Measurements from ENCODE around the gene HMGCS1. TPM values are rescaled to one million over a fixed set of nuclear protein-coding genes. Genes with fewer than 3 reads are reported as not detected.

HMGCS1 gene
- total RNA-seq, 4 donors from 2014 or later = 11.1 to 19.9 (median 12.7) TPM

- DNase-seq (ENCODE audit: extremely low spot score) = no peak
- intact Hi-C loops (cut with DNase I) = no loop called here
- Histone ChIP-seq H3K36me3 (no peaks in the 10 kb centered on the region), H3K4me3 (no peak overlapping the region), H3K4me1 (peaks cover 13 to 28% (median 19%) of the 10 kb centered on the region in 4 donors), H3K9me3 (no peaks in the 10 kb centered on the region), H3K27me3 (no peaks in the 10 kb centered on the region), H3K27ac (replicated peaks in 1 of 4) (no peak overlapping the region)
- TF ChIP-seq POLR2AphosphoS5 (IDR thresholded peaks at IDR 0.05) = no peak
- TF ChIP-seq EP300 (IDR thresholded peaks at IDR 0.05) = no peak
- TF ChIP-seq CTCF (IDR thresholded peaks at IDR 0.05) = no peak
- TF ChIP-seq POLR2A (IDR thresholded peaks at IDR 0.05; ENCODE audit: low read depth) = no peak
- WGBS = 30% methylated on average over 1 of the region's 1 CpG
These were observed 8.7 kb downstream of the HMGCS1 start for GRCh38 chr5:43304525-43304924.

GRCh38 chr5:43303242-43303641 is 10.0 kb downstream of the HMGCS1 start:
- H3K27me3 ChIP-seq = no peaks in the 10 kb centered on the region
- no peak overlapping the region for H3K4me3 ChIP-seq
- intact Hi-C loops (cut with DNase I) = no loop called here
- H3K9me3 ChIP-seq = no peaks in the 10 kb centered on the region
- no peak for TF ChIP-seq POLR2AphosphoS5 (IDR thresholded peaks at IDR 0.05)
- no peak for TF ChIP-seq EP300 (IDR thresholded peaks at IDR 0.05)
- TF ChIP-seq CTCF (IDR thresholded peaks at IDR 0.05) = no peak
- no peak for TF ChIP-seq POLR2A (IDR thresholded peaks at IDR 0.05; ENCODE audit: low read depth)
- H3K4me1 ChIP-seq = peaks cover 8 to 19% (median 15%) of the 10 kb centered on the region in 4 donors
- WGBS = 96% methylated on average over 4 of the region's 4 CpGs
- H3K27ac ChIP-seq (replicated peaks in 1 of 4) = no peak overlapping the region
- DNase-seq (ENCODE audit: extremely low spot score) = no peak
- peaks cover 5 to 7% (median 6%) of the 10 kb centered on the region in 4 donors for H3K36me3 ChIP-seq

DNA sequence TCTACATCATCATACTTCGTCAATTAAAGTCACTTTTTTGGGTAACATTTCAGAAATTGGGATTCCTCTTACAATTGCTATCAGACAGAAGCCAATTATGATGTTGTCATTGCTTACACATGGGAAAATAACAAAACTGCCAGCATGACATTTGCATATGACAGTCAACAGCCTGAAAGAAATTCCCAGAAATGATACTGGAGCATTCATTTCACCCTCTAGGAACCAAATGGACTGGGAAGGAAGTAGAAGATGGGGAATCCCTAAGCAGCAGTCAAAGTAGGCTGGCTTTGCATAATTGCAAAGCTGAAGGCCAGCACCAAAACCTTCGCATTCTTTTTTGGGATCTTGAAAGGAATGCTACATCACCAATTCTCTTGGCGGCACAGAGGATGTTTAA is 10.7 kb downstream of the HMGCS1 start:
- peaks cover 8 to 19% (median 15%) of the 10 kb centered on the region in 4 donors for H3K4me1 ChIP-seq
- peaks cover 8 to 14% (median 13%) of the 10 kb centered on the region in 4 donors for H3K36me3 ChIP-seq
- H3K27me3 ChIP-seq = no peaks in the 10 kb centered on the region
- H3K9me3 ChIP-seq = no peaks in the 10 kb centered on the region
- TF ChIP-seq POLR2AphosphoS5 (IDR thresholded peaks at IDR 0.05) (no peak), POLR2A (IDR thresholded peaks at IDR 0.05; ENCODE audit: low read depth) (no peak), EP300 (IDR thresholded peaks at IDR 0.05) (no peak), CTCF (IDR thresholded peaks at IDR 0.05) (no peak)
- no peak for DNase-seq (ENCODE audit: extremely low spot score)
- intact Hi-C loops (cut with DNase I) = no loop called here
- H3K27ac ChIP-seq (replicated peaks in 1 of 4) = no peak overlapping the region
- H3K4me3 ChIP-seq = no peak overlapping the region
- WGBS = 96% methylated on average over 3 of the region's 3 CpGs

GRCh38 chr5:43301653-43302091 is 11.5 kb downstream of the HMGCS1 start:
- intact Hi-C loops (cut with DNase I) = no loop called here
- no peaks in the 10 kb centered on the region for H3K9me3 ChIP-seq
- 78% methylated on average over 3 of the region's 3 CpGs for WGBS
- H3K36me3 ChIP-seq = peaks cover 16 to 23% (median 21%) of the 10 kb centered on the region in 4 donors
- TF ChIP-seq POLR2AphosphoS5 (IDR thresholded peaks at IDR 0.05) (no peak), POLR2A (IDR thresholded peaks at IDR 0.05; ENCODE audit: low read depth) (no peak), EP300 (IDR thresholded peaks at IDR 0.05) (no peak), CTCF (IDR thresholded peaks at IDR 0.05) (no peak)
- DNase-seq (ENCODE audit: extremely low spot score) = no peak
- H3K4me3 ChIP-seq = no peak overlapping the region
- no peak overlapping the region for H3K27ac ChIP-seq (replicated peaks in 1 of 4)
- peaks cover 8 to 19% (median 15%) of the 10 kb centered on the region in 4 donors for H3K4me1 ChIP-seq
- no peaks in the 10 kb centered on the region for H3K27me3 ChIP-seq

GRCh38 chr5:43300112-43300511 is 13.1 kb downstream of the HMGCS1 start:
- peaks cover 8 to 19% (median 13%) of the 10 kb centered on the region in 4 donors for H3K4me1 ChIP-seq
- H3K9me3 ChIP-seq = no peaks in the 10 kb centered on the region
- no peaks in the 10 kb centered on the region for H3K27me3 ChIP-seq
- no peak for TF ChIP-seq POLR2AphosphoS5 (IDR thresholded peaks at IDR 0.05)
- TF ChIP-seq EP300 (IDR thresholded peaks at IDR 0.05) = no peak
- no peak for TF ChIP-seq CTCF (IDR thresholded peaks at IDR 0.05)
- no peak for TF ChIP-seq POLR2A (IDR thresholded peaks at IDR 0.05; ENCODE audit: low read depth)
- H3K4me3 ChIP-seq = no peak overlapping the region
- H3K27ac ChIP-seq (replicated peaks in 1 of 4) = no peak overlapping the region
- no peak for DNase-seq (ENCODE audit: extremely low spot score)
- H3K36me3 ChIP-seq = peaks cover 22 to 37% (median 34%) of the 10 kb centered on the region in 4 donors
- WGBS = 100% methylated on average over 1 of the region's 1 CpG
- intact Hi-C loops (cut with DNase I) = no loop called here
